ENCODE measurements around the gene GAREM1. TPM values are rescaled to one million over a fixed set of nuclear protein-coding genes. Genes with fewer than 3 reads are reported as not detected.

The GAREM1 gene
- total RNA-seq, 1 experiment from 2014 or later: 1.8 TPM

GRCh38 chr18:32300914-32301313 is 169.8 kb downstream of the GAREM1 start:
- Histone ChIP-seq H3K27ac (ENCODE audit: low read length) (no peak overlapping the region), H3K36me3 (ENCODE audit: low read depth, low read length) (no peaks in the 10 kb centered on the region), H3F3A (ENCODE audit: low read length, unreplicated experiment) (no peaks in the 10 kb centered on the region), H3K4me3 (ENCODE audit: low read length) (no peak overlapping the region), H3K79me2 (ENCODE audit: low read length) (no peaks in the 10 kb centered on the region), H3K27me3 (ENCODE audit: low read length) (no peaks in the 10 kb centered on the region), H4K20me1 (ENCODE audit: low read length) (no peaks in the 10 kb centered on the region), H2AFZ (ENCODE audit: low read length) (no peak overlapping the region), H3K4me2 (ENCODE audit: low read length) (peak overlapping the region; percentile 22; the same call in 1 of the 2 replicates), H3K4me1 (ENCODE audit: insufficient read depth, low read length) (peaks cover 14% of the 10 kb centered on the region), H3K9me3 (ENCODE audit: low read length) (no peaks in the 10 kb centered on the region), H3K9ac (ENCODE audit: low read length) (no peak overlapping the region), H3K9me2 (replicated peaks; ENCODE audit: low read length) (no peaks in the 10 kb centered on the region)
- no TSS peak for BruUV-seq (replicated peaks)
- no peak for TF ChIP-seq CTCF (conservative IDR thresholded peaks at IDR 0.05; ENCODE audit: low read depth, low read length)
- TF ChIP-seq EZH2phosphoT487 (IDR thresholded peaks at IDR 0.05; ENCODE audit: borderline replicate concordance, low read length): no peak
- no peak for TF ChIP-seq EZH2 (IDR thresholded peaks at IDR 0.05; ENCODE audit: low read length, unreplicated experiment)
- ATAC-seq (peak; percentile 64; the same call in 1 of the 2 replicates), DNase-seq (peak; percentile 49)
- ChIA-PET POLR2A (ENCODE audit: unreplicated experiment) (no interaction called here), CTCF (no interaction called here)
- intact Hi-C loops (cut with micrococcal nuclease): loop anchor here (5.0 kb wide), 1 partner anchor 71 kb away; no protein-coding TSS in a partner anchor

DNA sequence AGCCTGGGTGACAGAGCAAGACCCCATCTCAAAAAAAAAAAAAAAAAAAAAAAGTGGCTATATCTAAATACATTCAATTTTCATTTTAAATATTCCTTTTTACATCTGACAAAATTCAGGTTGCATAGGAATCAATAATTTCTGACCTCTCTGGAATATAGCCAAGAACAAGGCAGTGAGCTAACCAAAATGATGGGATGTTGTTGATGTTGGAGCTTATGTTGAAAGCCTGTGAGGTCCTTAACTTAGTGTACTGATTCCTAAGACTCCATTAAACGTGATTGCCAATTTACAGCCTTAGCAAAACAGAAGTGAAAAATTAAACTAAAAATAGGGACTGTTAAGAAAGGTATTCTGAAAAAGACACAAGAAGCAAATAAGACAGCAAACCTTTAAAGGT is 171.2 kb downstream of the GAREM1 start:
- no peak for ATAC-seq
- POLR2A ChIA-PET (ENCODE audit: unreplicated experiment): no interaction called here
- H3K79me2 ChIP-seq (ENCODE audit: low read length): no peaks in the 10 kb centered on the region

More for the DNA sequence above, 171.2 kb downstream of the GAREM1 start:
- Histone ChIP-seq H3K27ac (ENCODE audit: low read length) (no peak overlapping the region), H3K4me2 (ENCODE audit: low read length) (no peak overlapping the region), H3K36me3 (ENCODE audit: low read depth, low read length) (no peaks in the 10 kb centered on the region), H3K4me1 (ENCODE audit: insufficient read depth, low read length) (peaks cover 14% of the 10 kb centered on the region), H3K4me3 (ENCODE audit: low read length) (no peak overlapping the region), H2AFZ (ENCODE audit: low read length) (no peak overlapping the region), H3K9ac (ENCODE audit: low read length) (no peak overlapping the region), H3K9me3 (ENCODE audit: low read length) (no peaks in the 10 kb centered on the region), H3K27me3 (ENCODE audit: low read length) (no peaks in the 10 kb centered on the region), H3K9me2 (replicated peaks; ENCODE audit: low read length) (no peaks in the 10 kb centered on the region), H3F3A (ENCODE audit: low read length, unreplicated experiment) (no peaks in the 10 kb centered on the region), H4K20me1 (ENCODE audit: low read length) (no peaks in the 10 kb centered on the region)
- CTCF ChIA-PET: no interaction called here
- BruUV-seq (replicated peaks): no TSS peak
- TF ChIP-seq EZH2 (IDR thresholded peaks at IDR 0.05; ENCODE audit: low read length, unreplicated experiment) (no peak), EZH2phosphoT487 (IDR thresholded peaks at IDR 0.05; ENCODE audit: borderline replicate concordance, low read length) (no peak), CTCF (conservative IDR thresholded peaks at IDR 0.05; ENCODE audit: low read depth, low read length) (no peak)
- intact Hi-C loops (cut with micrococcal nuclease): no loop called here
- no peak for DNase-seq
